SK-N-MC (cell line): ENCODE measurements around the gene NADSYN1.

Experiments used
- EZH2 ChIP-seq: fragments of 200-600 bp; sonication (generic); IDR thresholded peaks from one replicate; pipeline ENCODE4 v1.6.1; 2017; ENCODE audit warnings: antibody characterized with exemption
- FOXP2 ChIP-seq: optimal IDR thresholded peaks from 2 replicates; pipeline ENCODE3; 2011; ENCODE audit warnings: mild to moderate bottlenecking, moderate library complexity; ENCODE audit not compliant: insufficient read depth; ENCODE audit errors: extremely low read length, control extremely low read depth
- POLR2AphosphoS5 ChIP-seq: IDR thresholded peaks from 2 replicates; pipeline ENCODE4 v1.6.1; 2012; ENCODE audit warnings: mild to moderate bottlenecking, low read depth, low read length, borderline replicate concordance

DNA sequence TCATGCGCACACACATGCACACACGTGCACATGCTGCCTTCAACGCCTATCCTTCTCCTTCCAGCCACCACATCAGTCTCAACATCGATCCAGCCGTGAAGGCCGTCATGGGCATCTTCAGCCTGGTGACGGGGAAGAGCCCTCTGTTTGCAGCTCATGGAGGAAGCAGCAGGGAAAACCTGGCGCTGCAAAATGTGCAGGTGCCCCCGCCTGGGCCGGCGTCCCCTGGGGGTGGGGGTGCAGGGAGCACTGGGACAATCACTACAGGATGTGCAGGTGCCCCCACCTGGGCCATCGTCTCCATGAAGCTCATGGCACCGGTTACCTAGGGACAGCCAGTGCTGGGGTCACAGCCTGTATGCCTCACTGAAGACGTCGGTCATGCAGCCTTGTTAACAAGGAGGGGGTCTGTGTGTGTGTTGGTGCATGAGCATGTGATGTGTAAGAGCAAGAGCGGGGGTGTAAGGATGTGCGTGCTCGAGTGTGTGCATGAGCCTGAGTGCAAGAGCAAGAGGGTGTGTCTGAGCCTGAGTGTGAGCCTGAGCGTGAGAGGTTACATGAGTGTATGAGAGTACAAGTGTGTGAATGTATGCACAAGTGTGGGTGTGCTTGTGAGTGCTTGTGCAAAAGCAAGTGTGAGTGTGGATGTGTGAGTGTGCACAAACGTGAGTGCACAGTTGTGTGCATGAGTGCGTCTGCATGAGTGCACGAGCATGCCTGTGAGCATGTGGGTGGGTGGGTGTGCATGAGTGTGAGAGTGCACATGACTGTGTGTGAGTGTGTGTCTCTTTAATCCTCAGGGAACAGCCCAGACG, 31.5 kb downstream of the NADSYN1 start:
- no peak for TF ChIP-seq POLR2AphosphoS5
- no peak for TF ChIP-seq EZH2
- no peak for TF ChIP-seq FOXP2
